Neural cell (in vitro differentiated cells): ENCODE data around the gene UBXN2A. TPM values are rescaled to one million over a fixed set of nuclear protein-coding genes. Genes with fewer than 3 reads are reported as not detected.

ENCODE experiments used
- H2AFZ ChIP-seq: fragments of 200-600, 300-800 bp; sonication (generic), shearing (Covaris generic); 2 replicates; pipeline ENCODE4 v1.6.0; 2014; ENCODE audit warnings: low read depth, mild to moderate bottlenecking, antibody characterized with exemption, low read length, moderate library complexity
- H3F3A ChIP-seq: fragments of 200-600 bp; shearing (Covaris generic); 2 replicates; pipeline ENCODE4 v1.6.1; 2016; ENCODE audit warnings: mild to moderate bottlenecking, moderate library complexity, mixed read lengths, antibody characterized with exemption, low read length; ENCODE audit not compliant: insufficient read depth, poor library complexity, severe bottlenecking
- H3K27ac ChIP-seq: fragments of 200-600, 300-800 bp; sonication (generic), shearing (Covaris generic); 2 replicates; pipeline ENCODE4 v1.5.1; 2014; ENCODE audit warnings: mild to moderate bottlenecking, low read length, moderate library complexity
- H3K27me3 ChIP-seq: fragments of 300-800, 200-600 bp; sonication (generic), shearing (Covaris generic); 2 replicates; pipeline ENCODE4 v1.6.0; 2014; ENCODE audit warnings: mild to moderate bottlenecking, low read depth, low read length, moderate library complexity; ENCODE audit not compliant: insufficient read depth
- H3K36me3 ChIP-seq: fragments of 300-800, 200-600 bp; sonication (generic), shearing (Covaris generic); 2 replicates; pipeline ENCODE4 v1.5.1; 2014; ENCODE audit warnings: mild to moderate bottlenecking, antibody characterized with exemption, low read length, moderate library complexity; ENCODE audit not compliant: insufficient read depth
- H3K4me2 ChIP-seq: fragments of 300-800, 200-600 bp; sonication (generic), shearing (Covaris generic); 2 replicates; pipeline ENCODE4 v1.6.0; 2014; ENCODE audit warnings: mild to moderate bottlenecking, low read length
- H3K4me3 ChIP-seq: fragments of 300-800, 200-600 bp; sonication (generic), shearing (Covaris generic); 2 replicates; pipeline ENCODE4 v1.5.1; 2014; ENCODE audit warnings: mild to moderate bottlenecking, low read length, moderate library complexity
- H3K79me2 ChIP-seq: fragments of 200-600 bp; shearing (Covaris generic); replicated peaks from 2 replicates; pipeline ENCODE4 v1.6.0; 2014; ENCODE audit warnings: mild to moderate bottlenecking, low read length, moderate library complexity; ENCODE audit not compliant: insufficient read depth
- H3K9ac ChIP-seq: fragments of 300-800, 200-600 bp; sonication (generic), shearing (Covaris generic); 2 replicates; pipeline ENCODE4 v1.6.1; 2016; ENCODE audit warnings: mild to moderate bottlenecking, low read length, mixed read lengths
- H3K9me2 ChIP-seq: fragments of 200-600 bp; shearing (Covaris generic); 2 replicates; pipeline ENCODE4 v1.6.1; 2016; ENCODE audit warnings: mild to moderate bottlenecking, low read length, mixed read lengths; ENCODE audit not compliant: insufficient read depth
- H3K9me3 ChIP-seq: fragments of 200-600, 300-800 bp; sonication (generic), shearing (Covaris generic); 2 replicates; pipeline ENCODE4 v1.6.1; 2016; ENCODE audit warnings: mild to moderate bottlenecking, mixed run types, low read length, moderate library complexity, mixed read lengths
- H4K20me1 ChIP-seq: fragments of 200-600 bp; shearing (Covaris generic); 2 replicates; pipeline ENCODE4 v1.6.1; 2016; ENCODE audit warnings: mild to moderate bottlenecking, mixed run types; ENCODE audit not compliant: insufficient read depth
- EP300 ChIP-seq: fragments of 450-650 bp; conservative IDR thresholded peaks from 2 replicates; pipeline ENCODE4 v1.6.1; 2014; ENCODE audit warnings: antibody characterized with exemption, mild to moderate bottlenecking, moderate library complexity; ENCODE audit not compliant: poor library complexity, severe bottlenecking
- EZH2 ChIP-seq: fragments of 200-600, 300-800 bp; shearing (Covaris generic), sonication (generic); IDR thresholded peaks from 2 replicates; pipeline ENCODE4 v1.6.1; 2014; ENCODE audit warnings: antibody characterized with exemption, low read length, borderline replicate concordance, mild to moderate bottlenecking; ENCODE audit not compliant: insufficient read depth, poor library complexity, severe bottlenecking
- MXI1 ChIP-seq: fragments of 450-650 bp; conservative IDR thresholded peaks from 2 replicates; pipeline ENCODE4 v1.6.1; 2014; ENCODE audit warnings: antibody characterized with exemption, mild to moderate bottlenecking; ENCODE audit not compliant: poor library complexity, severe bottlenecking
- POLR2AphosphoS5 ChIP-seq: IDR thresholded peaks from 2 replicates; pipeline ENCODE4 v1.6.1; 2012
- RAD21 ChIP-seq: fragments of 450-650 bp; conservative IDR thresholded peaks from 2 replicates; pipeline ENCODE4 v1.6.1; 2014; ENCODE audit warnings: antibody characterized with exemption, mild to moderate bottlenecking, moderate library complexity
- SMC3 ChIP-seq: fragments of 450-650 bp; conservative IDR thresholded peaks from 2 replicates; pipeline ENCODE4 v1.6.1; 2014; ENCODE audit warnings: antibody characterized with exemption, mild to moderate bottlenecking, moderate library complexity; ENCODE audit not compliant: poor library complexity
- TAF1 ChIP-seq: IDR thresholded peaks from 2 replicates; pipeline ENCODE4 v1.6.1; 2012; ENCODE audit warnings: low read depth
- polyA plus RNA-seq: library from polyadenylated mRNA; depleted of rRNA; stranded (reverse); fragments of >200 nt; gene quantifications from 2 replicates; pipeline ENCODE4 v1.2.3, GENCODE V29; 2014
- TF ChIP-seq, protein P1 (sequence below): IDR thresholded peaks from 2 replicates; pipeline ENCODE4 v1.6.1; 2012; ENCODE audit warnings: borderline replicate concordance
- TF ChIP-seq, protein P2 (sequence below): fragments of 450-650 bp; IDR thresholded peaks from 2 replicates; pipeline ENCODE4 v1.5.1; 2014; ENCODE audit warnings: antibody characterized with exemption, mild to moderate bottlenecking, moderate library complexity; ENCODE audit not compliant: poor library complexity, severe bottlenecking

Gene UBXN2A
- polyA plus RNA-seq, 1 donor from 2014 or later: 11.0 TPM

DNA sequence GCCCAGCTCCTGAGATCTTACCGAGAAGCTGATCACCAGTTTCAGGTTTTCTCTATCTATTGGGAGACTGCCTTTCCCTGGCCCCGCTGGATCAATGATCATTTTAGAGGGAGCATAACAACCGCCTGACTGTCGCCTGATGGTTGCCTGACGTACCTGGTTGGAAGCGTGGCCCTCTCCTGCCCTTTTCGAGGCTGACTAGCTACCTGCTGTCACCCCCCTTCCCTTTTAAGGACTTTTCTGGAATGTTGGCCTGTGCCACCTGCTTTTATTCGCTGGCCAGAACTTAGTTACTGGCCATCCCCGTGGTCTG, 69.1 kb downstream of the UBXN2A start:
- H3K4me3 ChIP-seq: no peak overlapping the region
- no peak overlapping the region for H2AFZ ChIP-seq
- H4K20me1 ChIP-seq: no peaks in the 10 kb centered on the region
- H3K36me3 ChIP-seq: no peaks in the 10 kb centered on the region
- H3K9me2 ChIP-seq: no peaks in the 10 kb centered on the region
- no peak overlapping the region for H3K4me2 ChIP-seq
- H3K27ac ChIP-seq: no peak overlapping the region
- no peaks in the 10 kb centered on the region for H3K79me2 ChIP-seq
- H3F3A ChIP-seq: no peaks in the 10 kb centered on the region
- no peaks in the 10 kb centered on the region for H3K9me3 ChIP-seq
- no peak overlapping the region for H3K9ac ChIP-seq
- TF ChIP-seq EP300 (no peak), RAD21 (no peak), TAF1 (no peak), POLR2AphosphoS5 (no peak), SMC3 (no peak), MXI1 (no peak), EZH2 (no peak)
- TF ChIP-seq, protein P1, sequence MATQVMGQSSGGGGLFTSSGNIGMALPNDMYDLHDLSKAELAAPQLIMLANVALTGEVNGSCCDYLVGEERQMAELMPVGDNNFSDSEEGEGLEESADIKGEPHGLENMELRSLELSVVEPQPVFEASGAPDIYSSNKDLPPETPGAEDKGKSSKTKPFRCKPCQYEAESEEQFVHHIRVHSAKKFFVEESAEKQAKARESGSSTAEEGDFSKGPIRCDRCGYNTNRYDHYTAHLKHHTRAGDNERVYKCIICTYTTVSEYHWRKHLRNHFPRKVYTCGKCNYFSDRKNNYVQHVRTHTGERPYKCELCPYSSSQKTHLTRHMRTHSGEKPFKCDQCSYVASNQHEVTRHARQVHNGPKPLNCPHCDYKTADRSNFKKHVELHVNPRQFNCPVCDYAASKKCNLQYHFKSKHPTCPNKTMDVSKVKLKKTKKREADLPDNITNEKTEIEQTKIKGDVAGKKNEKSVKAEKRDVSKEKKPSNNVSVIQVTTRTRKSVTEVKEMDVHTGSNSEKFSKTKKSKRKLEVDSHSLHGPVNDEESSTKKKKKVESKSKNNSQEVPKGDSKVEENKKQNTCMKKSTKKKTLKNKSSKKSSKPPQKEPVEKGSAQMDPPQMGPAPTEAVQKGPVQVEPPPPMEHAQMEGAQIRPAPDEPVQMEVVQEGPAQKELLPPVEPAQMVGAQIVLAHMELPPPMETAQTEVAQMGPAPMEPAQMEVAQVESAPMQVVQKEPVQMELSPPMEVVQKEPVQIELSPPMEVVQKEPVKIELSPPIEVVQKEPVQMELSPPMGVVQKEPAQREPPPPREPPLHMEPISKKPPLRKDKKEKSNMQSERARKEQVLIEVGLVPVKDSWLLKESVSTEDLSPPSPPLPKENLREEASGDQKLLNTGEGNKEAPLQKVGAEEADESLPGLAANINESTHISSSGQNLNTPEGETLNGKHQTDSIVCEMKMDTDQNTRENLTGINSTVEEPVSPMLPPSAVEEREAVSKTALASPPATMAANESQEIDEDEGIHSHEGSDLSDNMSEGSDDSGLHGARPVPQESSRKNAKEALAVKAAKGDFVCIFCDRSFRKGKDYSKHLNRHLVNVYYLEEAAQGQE: no peak
- TF ChIP-seq, protein P2, sequence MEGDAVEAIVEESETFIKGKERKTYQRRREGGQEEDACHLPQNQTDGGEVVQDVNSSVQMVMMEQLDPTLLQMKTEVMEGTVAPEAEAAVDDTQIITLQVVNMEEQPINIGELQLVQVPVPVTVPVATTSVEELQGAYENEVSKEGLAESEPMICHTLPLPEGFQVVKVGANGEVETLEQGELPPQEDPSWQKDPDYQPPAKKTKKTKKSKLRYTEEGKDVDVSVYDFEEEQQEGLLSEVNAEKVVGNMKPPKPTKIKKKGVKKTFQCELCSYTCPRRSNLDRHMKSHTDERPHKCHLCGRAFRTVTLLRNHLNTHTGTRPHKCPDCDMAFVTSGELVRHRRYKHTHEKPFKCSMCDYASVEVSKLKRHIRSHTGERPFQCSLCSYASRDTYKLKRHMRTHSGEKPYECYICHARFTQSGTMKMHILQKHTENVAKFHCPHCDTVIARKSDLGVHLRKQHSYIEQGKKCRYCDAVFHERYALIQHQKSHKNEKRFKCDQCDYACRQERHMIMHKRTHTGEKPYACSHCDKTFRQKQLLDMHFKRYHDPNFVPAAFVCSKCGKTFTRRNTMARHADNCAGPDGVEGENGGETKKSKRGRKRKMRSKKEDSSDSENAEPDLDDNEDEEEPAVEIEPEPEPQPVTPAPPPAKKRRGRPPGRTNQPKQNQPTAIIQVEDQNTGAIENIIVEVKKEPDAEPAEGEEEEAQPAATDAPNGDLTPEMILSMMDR: no peak
- H3K27me3 ChIP-seq: peaks cover 8% of the 10 kb centered on the region

DNA sequence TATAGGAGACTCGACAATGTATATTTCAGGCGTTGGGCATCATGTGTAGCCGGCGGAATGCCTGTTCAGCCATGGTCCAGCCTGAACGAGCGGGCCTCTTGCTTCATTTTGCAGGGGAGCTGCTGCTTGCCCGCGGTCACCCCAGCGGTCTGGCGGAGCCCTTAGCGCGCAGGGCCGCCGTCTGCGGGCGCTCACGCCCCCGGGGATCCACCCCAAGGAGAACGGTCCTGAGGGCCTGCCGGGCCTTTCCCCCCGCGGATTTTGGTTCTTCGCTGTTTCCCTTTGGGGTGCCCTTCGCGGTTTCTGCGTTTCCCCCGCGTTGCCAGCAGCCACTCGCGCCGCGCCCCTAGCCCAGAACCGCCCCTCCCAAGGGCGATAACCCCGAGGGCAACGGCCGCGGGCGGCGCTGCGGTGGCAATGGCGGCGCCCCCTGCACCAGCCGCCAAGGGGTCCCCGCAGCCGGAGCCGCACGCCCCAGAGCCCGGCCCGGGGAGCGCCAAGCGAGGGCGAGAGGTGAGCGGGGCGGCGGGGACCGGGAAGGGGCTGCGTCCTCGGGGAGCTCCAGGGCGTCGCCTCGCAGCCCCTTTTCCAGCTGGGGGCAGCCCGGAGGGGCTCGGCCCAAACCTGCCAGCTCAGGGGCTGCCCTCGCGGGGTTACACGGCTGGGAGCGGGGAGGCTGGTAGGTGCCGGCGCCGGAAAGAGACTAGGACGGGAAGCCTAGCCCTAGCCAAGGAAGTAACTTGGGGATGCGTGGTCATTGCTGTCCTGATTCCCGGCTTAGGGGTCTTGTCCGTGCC, 69.6 kb downstream of the UBXN2A start, which contains the start of gene MFSD2B:
Gene MFSD2B (plus strand): TSS at position 406 of the 797 bp plus-strand sequence. CDS start 12 bp downstream, at position 418.
- H3K4me2 ChIP-seq: no peak within 1 kb of the TSS
- H3K4me3 ChIP-seq: no peak within 1 kb of the TSS
- no peaks in the 10 kb centered on the region for H3K9me3 ChIP-seq
- H3K79me2 ChIP-seq: no peaks in the 10 kb centered on the region
- peaks cover 8% of the 10 kb centered on the region for H3K27me3 ChIP-seq
- no peak within 1 kb of the TSS for H3K27ac ChIP-seq
- no peaks in the 10 kb centered on the region for H3F3A ChIP-seq
- H2AFZ ChIP-seq: no peak within 1 kb of the TSS
- TF ChIP-seq EZH2: no peak
- TF ChIP-seq SMC3: no peak
- TF ChIP-seq TAF1: no peak
- TF ChIP-seq, protein P1: no peak
- TF ChIP-seq, protein P2: no peak
- no peak for TF ChIP-seq POLR2AphosphoS5
- H3K9ac ChIP-seq: no peak within 1 kb of the TSS
- H3K9me2 ChIP-seq: no peaks in the 10 kb centered on the region
- no peaks in the 10 kb centered on the region for H3K36me3 ChIP-seq
- H4K20me1 ChIP-seq: no peaks in the 10 kb centered on the region
